Measurements from ENCODE around the gene CSMD2. TPM values are rescaled to one million over a fixed set of nuclear protein-coding genes. Genes with fewer than 3 reads are reported as not detected.

The CSMD2 gene
- total and polyA plus RNA-seq, 2 of the 8 experiments (the other 6 are each of a cell fraction or from before 2014, with no cell fraction given), result 7.0 to 14.7 TPM

- Histone ChIP-seq H2BK15ac (ENCODE audit: low read length) (no peak overlapping the region), H4K20me1 (replicated peaks in 1 of 2; ENCODE audit: control insufficient read depth in 1 of 2, insufficient read depth in 2 of 2, low read length in 2 of 2) (no peaks in the 10 kb centered on the region)
Observed at GRCh38 chr1:33874636-33875035, 290.4 kb downstream of the CSMD2 start.

More at GRCh38 chr1:33874636-33875035, 290.4 kb downstream of the CSMD2 start:
- FAIRE-seq (no peak), DNase-seq (ENCODE audit: low read depth in 1 of 2, low spot score in 2 of 2) (no peak)
- Histone ChIP-seq H2BK12ac (ENCODE audit: low read depth, low read length) (no peak overlapping the region), H4K91ac (replicated peaks; ENCODE audit: insufficient read length, low read length) (no peak overlapping the region), H3K23ac (ENCODE audit: insufficient read length) (no peak overlapping the region), H2BK120ac (replicated peaks; ENCODE audit: low read depth, low read length) (no peak overlapping the region), H3K9me3 (ENCODE audit: insufficient read depth in 2 of 2, low read depth in 1 of 2, low read length in 1 of 2) (no peaks in the 10 kb centered on the region), H4K8ac (ENCODE audit: extremely low read depth, insufficient read depth, low read length) (no peak overlapping the region), H3K4ac (replicated peaks; ENCODE audit: insufficient read length, low read depth, low read length) (no peak overlapping the region), H4K5ac (ENCODE audit: insufficient read length, low read depth, low read length) (no peak overlapping the region), H2AK5ac (ENCODE audit: low read depth, low read length) (no peak overlapping the region), H3K79me2 (ENCODE audit: control insufficient read depth in 1 of 2, insufficient read depth in 2 of 2, low read length in 2 of 2) (no peaks in the 10 kb centered on the region), H2AFZ (ENCODE audit: low read length) (no peak overlapping the region), H3K9ac (replicated peaks in 1 of 4; ENCODE audit: extremely low read depth in 1 of 4, low read depth in 3 of 4, low read length in 3 of 4) (no peak overlapping the region), H3K27ac (ENCODE audit: low read depth, low read length) (no peak overlapping the region), H3K4me1 (replicated peaks in 1 of 4; ENCODE audit: control insufficient read depth in 3 of 4, insufficient read depth in 4 of 4, low read length in 3 of 4) (no peaks in the 10 kb centered on the region; a peak in 1 of 7 replicates), H3K36me3 (ENCODE audit: control insufficient read depth in 2 of 4, insufficient read depth in 4 of 4, low read length in 3 of 4) (no peaks in the 10 kb centered on the region; a peak in 1 of 8 replicates), H2BK5ac (ENCODE audit: low read depth, low read length) (no peak overlapping the region), H3K27me3 (replicated peaks in 1 of 4; ENCODE audit: control insufficient read depth in 3 of 4, extremely low read depth in 1 of 4, insufficient read depth in 3 of 4, low read length in 3 of 4) (no peaks in the 10 kb centered on the region), H3K4me2 (ENCODE audit: insufficient read depth in 1 of 2, low read depth in 2 of 2, low read length in 2 of 2) (no peak overlapping the region), H3K23me2 (ENCODE audit: low read depth, low read length) (no peaks in the 10 kb centered on the region), H2BK20ac (ENCODE audit: low read length) (no peak overlapping the region), H3K79me1 (ENCODE audit: low read depth, low read length) (no peaks in the 10 kb centered on the region; the same call in 1 of the 2 replicates), H3K14ac (ENCODE audit: insufficient read length) (no peak overlapping the region), H3K56ac (replicated peaks; ENCODE audit: insufficient read length, low read depth, low read length) (no peak overlapping the region), H3K4me3 (ENCODE audit: extremely low read depth in 1 of 4, insufficient read depth in 2 of 4, low read depth in 3 of 4, low read length in 4 of 4) (no peak overlapping the region), H3K18ac (ENCODE audit: extremely low read depth, low read length) (no peak overlapping the region)
- ChIA-PET POLR2A (ENCODE audit: partially characterized antibody) (no interaction called here), CTCF (ENCODE audit: partially characterized antibody) (interaction anchor here (1.4 kb wide), 1 partner anchor 12 kb away, joined by 6 read pairs; no protein-coding TSS in a partner anchor)
- TF ChIP-seq EZH2 (IDR thresholded peaks at IDR 0.05; ENCODE audit: low read depth, low read length, severe bottlenecking) (no peak), NANOG (IDR thresholded peaks at IDR 0.05; ENCODE audit: insufficient read depth, low read depth, low read length, poor library complexity, severe bottlenecking) (no peak), GTF2F1 (IDR thresholded peaks at IDR 0.05; ENCODE audit: borderline replicate concordance, low read depth, low read length) (no peak), ZNF274 (IDR thresholded peaks at IDR 0.05; ENCODE audit: borderline replicate concordance, extremely low read depth, low read length) (no peak), HDAC6 (IDR thresholded peaks at IDR 0.05; ENCODE audit: low read depth, low read length) (no peak), MAFK (IDR thresholded peaks at IDR 0.05; ENCODE audit: low read depth, low read length) (no peak), SP4 (IDR thresholded peaks at IDR 0.05; ENCODE audit: low read length) (no peak)
- WGBS, 2 experiments (ENCODE audit: extremely low coverage in 1 of 2, insufficient coverage in 1 of 2, insufficient read length in 1 of 2, insufficient replicate concordance in 2 of 2, low coverage in 1 of 2, low lambda C conversion rate in 2 of 2, missing lambda C conversion rate in 1 of 2), result 87% methylated on average over 7 of the region's 7 CpGs; no CpG with 5 or more reads in 1 of the 2 experiments
